ENCODE data around the gene MAP1LC3B2.

Gene MAP1LC3B2

DNA sequence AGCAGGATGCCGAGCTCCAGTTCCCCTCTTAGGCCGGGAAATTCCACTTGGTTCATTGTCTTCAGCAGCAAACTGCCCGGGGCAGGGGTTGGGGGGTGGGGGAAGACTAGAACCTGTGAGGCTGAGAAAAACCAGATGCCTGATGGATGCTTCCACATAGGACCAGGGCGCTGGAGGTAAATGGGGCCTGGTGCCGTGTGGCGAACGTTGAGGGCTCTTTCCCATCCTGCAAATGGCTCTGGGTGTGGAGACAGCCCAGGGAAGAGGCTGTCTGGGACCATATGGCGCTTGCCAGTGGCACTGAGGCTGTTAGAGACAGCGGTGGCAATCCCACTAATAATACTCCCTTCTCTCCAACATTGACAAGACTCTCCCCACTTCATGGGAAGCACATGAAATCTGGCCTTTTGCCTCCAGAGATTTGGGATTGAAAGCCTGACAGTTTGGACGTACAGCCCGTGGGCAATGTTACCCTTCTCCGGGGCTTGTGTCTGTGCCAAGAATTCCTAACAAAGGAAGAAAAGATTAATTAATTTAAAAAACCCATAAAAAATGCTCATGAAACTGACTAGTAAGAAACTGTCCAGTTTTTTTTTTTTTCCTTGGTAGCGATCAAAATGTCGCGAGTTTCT is 44.5 kb downstream of the MAP1LC3B2 start:
- Histone ChIP-seq H3K4me3 (replicated peaks; ENCODE audit: insufficient read depth, low read length) (no peak overlapping the region), H3K27me3 (ENCODE audit: insufficient read depth, poor library complexity, severe bottlenecking) (no peaks in the 10 kb centered on the region), H3K27ac (replicated peaks) (no peak overlapping the region)
- TF ChIP-seq, protein P1, sequence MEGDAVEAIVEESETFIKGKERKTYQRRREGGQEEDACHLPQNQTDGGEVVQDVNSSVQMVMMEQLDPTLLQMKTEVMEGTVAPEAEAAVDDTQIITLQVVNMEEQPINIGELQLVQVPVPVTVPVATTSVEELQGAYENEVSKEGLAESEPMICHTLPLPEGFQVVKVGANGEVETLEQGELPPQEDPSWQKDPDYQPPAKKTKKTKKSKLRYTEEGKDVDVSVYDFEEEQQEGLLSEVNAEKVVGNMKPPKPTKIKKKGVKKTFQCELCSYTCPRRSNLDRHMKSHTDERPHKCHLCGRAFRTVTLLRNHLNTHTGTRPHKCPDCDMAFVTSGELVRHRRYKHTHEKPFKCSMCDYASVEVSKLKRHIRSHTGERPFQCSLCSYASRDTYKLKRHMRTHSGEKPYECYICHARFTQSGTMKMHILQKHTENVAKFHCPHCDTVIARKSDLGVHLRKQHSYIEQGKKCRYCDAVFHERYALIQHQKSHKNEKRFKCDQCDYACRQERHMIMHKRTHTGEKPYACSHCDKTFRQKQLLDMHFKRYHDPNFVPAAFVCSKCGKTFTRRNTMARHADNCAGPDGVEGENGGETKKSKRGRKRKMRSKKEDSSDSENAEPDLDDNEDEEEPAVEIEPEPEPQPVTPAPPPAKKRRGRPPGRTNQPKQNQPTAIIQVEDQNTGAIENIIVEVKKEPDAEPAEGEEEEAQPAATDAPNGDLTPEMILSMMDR (IDR thresholded peaks at IDR 0.05; ENCODE audit: insufficient read depth, low read length) = no peak
- no peak for TF ChIP-seq SPI1 (IDR thresholded peaks at IDR 0.05; ENCODE audit: borderline replicate concordance, low read depth)
- no peak for TF ChIP-seq POLR2AphosphoS5 (IDR thresholded peaks at IDR 0.05; ENCODE audit: low read depth)
- no peak for TF ChIP-seq GABPA (IDR thresholded peaks at IDR 0.05; ENCODE audit: low read depth)
- TF ChIP-seq, protein P2, sequence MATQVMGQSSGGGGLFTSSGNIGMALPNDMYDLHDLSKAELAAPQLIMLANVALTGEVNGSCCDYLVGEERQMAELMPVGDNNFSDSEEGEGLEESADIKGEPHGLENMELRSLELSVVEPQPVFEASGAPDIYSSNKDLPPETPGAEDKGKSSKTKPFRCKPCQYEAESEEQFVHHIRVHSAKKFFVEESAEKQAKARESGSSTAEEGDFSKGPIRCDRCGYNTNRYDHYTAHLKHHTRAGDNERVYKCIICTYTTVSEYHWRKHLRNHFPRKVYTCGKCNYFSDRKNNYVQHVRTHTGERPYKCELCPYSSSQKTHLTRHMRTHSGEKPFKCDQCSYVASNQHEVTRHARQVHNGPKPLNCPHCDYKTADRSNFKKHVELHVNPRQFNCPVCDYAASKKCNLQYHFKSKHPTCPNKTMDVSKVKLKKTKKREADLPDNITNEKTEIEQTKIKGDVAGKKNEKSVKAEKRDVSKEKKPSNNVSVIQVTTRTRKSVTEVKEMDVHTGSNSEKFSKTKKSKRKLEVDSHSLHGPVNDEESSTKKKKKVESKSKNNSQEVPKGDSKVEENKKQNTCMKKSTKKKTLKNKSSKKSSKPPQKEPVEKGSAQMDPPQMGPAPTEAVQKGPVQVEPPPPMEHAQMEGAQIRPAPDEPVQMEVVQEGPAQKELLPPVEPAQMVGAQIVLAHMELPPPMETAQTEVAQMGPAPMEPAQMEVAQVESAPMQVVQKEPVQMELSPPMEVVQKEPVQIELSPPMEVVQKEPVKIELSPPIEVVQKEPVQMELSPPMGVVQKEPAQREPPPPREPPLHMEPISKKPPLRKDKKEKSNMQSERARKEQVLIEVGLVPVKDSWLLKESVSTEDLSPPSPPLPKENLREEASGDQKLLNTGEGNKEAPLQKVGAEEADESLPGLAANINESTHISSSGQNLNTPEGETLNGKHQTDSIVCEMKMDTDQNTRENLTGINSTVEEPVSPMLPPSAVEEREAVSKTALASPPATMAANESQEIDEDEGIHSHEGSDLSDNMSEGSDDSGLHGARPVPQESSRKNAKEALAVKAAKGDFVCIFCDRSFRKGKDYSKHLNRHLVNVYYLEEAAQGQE (IDR thresholded peaks at IDR 0.05; ENCODE audit: insufficient replicate concordance, low read depth) = no peak
- no peak for DNase-seq (ENCODE audit: low read depth in 1 of 2, low spot score in 1 of 2)

DNA sequence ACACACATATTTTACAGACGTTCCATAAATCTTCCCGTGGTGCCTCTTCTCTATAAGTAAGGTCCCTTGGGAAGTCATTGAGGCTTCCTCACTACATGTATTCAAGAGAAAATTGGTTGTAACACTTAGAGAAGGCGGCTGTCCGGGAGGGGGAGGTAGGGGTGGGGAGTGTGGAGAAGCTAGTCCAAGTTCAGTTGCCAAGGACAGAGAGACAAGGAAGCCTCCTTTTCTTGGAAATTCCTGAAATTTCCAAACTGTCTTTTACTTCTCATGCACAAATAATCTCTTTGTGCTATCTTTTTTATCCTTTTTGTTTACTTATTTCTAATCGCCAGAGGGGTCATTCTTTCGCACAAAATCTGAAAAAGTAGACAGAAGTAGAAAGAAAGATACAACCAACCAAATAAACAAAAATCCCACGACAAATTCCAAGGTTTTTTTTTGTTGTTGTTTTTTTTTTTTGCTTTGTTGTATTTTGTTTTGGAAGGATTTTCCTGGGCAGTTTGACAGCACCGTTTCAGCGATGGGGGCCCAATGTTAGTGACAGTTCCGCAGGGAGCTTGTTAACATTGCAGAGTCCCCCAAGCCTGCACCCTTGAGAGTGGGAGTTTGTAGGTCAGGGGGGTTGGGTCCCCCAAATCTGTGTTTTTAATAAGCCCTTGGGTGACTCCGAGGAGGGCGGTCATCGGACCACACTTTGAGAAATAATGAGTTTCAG is 45.2 kb downstream of the MAP1LC3B2 start:
- Histone ChIP-seq H3K4me3 (replicated peaks; ENCODE audit: insufficient read depth, low read length) (no peak overlapping the region), H3K27me3 (ENCODE audit: insufficient read depth, poor library complexity, severe bottlenecking) (no peaks in the 10 kb centered on the region), H3K27ac (replicated peaks) (no peak overlapping the region)
- TF ChIP-seq SPI1 (IDR thresholded peaks at IDR 0.05; ENCODE audit: borderline replicate concordance, low read depth) (no peak), POLR2AphosphoS5 (IDR thresholded peaks at IDR 0.05; ENCODE audit: low read depth) (no peak), GABPA (IDR thresholded peaks at IDR 0.05; ENCODE audit: low read depth) (no peak)
- TF ChIP-seq, protein P1 (IDR thresholded peaks at IDR 0.05; ENCODE audit: insufficient read depth, low read length) = no peak
- TF ChIP-seq, protein P2 (IDR thresholded peaks at IDR 0.05; ENCODE audit: insufficient replicate concordance, low read depth) = no peak
- no peak for DNase-seq (ENCODE audit: low read depth in 1 of 2, low spot score in 1 of 2)

DNA sequence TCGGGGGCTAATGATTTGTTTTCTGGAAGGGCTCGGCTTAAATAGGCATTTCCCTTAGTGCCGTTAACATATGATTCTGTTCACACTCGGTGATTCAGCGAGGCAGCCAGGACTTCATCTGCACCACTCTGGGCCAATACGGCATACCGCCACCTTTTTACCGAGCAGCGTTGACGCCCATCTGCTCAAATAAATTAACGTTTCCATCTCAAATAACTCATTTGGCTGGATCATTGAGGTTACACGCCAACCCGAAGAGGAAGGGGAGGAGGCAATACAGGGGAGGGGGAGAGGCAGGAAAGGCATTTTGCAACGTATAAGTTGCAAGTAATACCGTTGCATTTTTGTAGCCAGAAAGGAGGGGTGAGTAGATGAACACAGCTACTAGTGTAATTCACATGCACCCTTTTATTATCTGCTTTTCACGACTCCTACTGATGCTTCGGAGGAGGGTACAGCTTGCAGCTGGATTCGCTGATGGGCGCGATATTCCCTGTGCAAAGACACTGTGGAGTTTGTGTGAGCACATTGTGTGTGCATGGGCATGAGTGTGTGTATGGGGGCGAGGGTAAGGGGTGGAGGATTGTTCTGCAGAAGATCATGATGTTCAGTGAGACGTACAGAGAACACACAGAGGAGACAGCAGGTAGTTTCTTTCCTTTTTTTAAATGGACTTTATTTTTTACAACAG is 45.9 kb downstream of the MAP1LC3B2 start:
- TF ChIP-seq, protein P1 (IDR thresholded peaks at IDR 0.05; ENCODE audit: insufficient read depth, low read length) = no peak
- TF ChIP-seq SPI1 (IDR thresholded peaks at IDR 0.05; ENCODE audit: borderline replicate concordance, low read depth) (no peak), GABPA (IDR thresholded peaks at IDR 0.05; ENCODE audit: low read depth) (no peak), POLR2AphosphoS5 (IDR thresholded peaks at IDR 0.05; ENCODE audit: low read depth) (no peak)
- TF ChIP-seq, protein P2 (IDR thresholded peaks at IDR 0.05; ENCODE audit: insufficient replicate concordance, low read depth) = no peak
- Histone ChIP-seq H3K27me3 (ENCODE audit: insufficient read depth, poor library complexity, severe bottlenecking) (no peaks in the 10 kb centered on the region), H3K4me3 (replicated peaks; ENCODE audit: insufficient read depth, low read length) (no peak overlapping the region), H3K27ac (replicated peaks) (no peak overlapping the region)
- no peak for DNase-seq (ENCODE audit: low read depth in 1 of 2, low spot score in 1 of 2)
